ENCODE results near the gene POC5.

POC5 gene

DNA sequence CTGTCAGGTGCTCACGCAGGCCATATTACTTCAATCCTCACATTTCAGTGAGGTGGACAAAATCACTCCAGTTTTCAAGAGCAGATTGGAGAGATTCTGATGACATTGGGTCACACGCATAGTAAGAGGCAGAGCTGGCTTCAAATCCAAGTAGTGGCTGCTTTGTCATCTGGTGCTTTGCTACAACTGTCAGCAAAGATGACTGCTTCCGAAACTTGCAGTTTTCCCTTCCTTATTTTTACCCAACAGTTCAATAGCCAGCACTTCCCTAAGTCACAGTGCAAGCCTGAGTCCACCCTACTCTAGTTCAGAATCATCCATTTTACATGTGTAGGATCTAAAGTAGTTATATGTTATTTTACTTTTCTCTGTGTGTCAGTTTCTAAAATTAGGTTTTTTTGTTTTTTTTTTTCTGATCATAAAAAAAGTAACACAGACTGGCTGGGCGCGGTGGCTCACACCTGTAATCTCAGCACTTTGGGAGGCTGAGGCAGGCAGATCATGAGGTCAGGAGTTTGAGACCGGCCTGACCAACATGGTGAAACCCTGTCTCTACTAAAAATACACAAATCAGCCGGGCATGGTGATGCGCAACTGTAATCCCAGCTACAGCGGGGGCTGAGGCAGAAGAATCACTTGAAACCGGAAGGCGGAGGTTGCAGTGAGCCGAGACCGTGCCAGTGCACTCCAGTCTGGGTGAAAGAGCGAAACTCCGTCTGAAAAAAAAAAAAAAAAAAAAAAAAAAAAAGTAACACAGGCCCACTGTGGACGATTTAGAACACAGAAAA lies 56.4 kb downstream of the POC5 start:
- H3K4me3 ChIP-seq (ENCODE audit: low read length) = no peak overlapping the region
- no peak for DNase-seq (ENCODE audit: low read depth)
- TF ChIP-seq, protein P1, sequence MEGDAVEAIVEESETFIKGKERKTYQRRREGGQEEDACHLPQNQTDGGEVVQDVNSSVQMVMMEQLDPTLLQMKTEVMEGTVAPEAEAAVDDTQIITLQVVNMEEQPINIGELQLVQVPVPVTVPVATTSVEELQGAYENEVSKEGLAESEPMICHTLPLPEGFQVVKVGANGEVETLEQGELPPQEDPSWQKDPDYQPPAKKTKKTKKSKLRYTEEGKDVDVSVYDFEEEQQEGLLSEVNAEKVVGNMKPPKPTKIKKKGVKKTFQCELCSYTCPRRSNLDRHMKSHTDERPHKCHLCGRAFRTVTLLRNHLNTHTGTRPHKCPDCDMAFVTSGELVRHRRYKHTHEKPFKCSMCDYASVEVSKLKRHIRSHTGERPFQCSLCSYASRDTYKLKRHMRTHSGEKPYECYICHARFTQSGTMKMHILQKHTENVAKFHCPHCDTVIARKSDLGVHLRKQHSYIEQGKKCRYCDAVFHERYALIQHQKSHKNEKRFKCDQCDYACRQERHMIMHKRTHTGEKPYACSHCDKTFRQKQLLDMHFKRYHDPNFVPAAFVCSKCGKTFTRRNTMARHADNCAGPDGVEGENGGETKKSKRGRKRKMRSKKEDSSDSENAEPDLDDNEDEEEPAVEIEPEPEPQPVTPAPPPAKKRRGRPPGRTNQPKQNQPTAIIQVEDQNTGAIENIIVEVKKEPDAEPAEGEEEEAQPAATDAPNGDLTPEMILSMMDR (conservative IDR thresholded peaks at IDR 0.05; ENCODE audit: low read depth, low read length) = no peak

DNA sequence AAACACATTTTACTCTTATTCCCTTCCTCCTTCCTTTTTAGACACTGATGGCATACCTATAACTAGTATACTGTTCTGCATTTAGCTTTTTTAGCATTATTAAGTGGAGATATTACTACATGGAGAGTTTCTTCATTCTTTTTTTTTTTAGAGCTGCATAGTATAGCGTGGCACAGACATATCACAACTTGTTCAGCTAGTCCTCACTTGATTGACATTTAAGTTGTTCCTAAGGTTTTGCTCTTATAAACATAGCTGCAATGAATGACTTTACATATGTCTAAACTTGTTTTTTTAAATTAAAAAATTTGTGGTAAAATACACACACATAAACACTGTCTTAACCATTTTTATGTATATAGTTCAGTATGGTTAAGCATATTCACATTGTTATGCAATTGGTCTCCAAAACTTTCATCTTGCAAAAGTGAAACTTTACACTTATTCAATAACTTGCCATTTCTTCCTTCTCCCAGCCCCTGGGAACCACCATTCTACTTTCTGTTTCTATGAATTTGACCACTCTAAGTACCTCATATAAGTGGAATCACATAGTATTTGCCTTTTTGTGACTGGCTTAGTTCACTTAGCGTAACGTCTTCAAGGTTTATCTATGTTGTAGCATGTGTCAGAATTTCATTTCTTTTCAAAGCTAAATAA lies 57.3 kb downstream of the POC5 start:
- TF ChIP-seq, protein P1 (conservative IDR thresholded peaks at IDR 0.05; ENCODE audit: low read depth, low read length) = no peak
- DNase-seq (ENCODE audit: low read depth) = no peak
- no peak overlapping the region for H3K4me3 ChIP-seq (ENCODE audit: low read length)

DNA sequence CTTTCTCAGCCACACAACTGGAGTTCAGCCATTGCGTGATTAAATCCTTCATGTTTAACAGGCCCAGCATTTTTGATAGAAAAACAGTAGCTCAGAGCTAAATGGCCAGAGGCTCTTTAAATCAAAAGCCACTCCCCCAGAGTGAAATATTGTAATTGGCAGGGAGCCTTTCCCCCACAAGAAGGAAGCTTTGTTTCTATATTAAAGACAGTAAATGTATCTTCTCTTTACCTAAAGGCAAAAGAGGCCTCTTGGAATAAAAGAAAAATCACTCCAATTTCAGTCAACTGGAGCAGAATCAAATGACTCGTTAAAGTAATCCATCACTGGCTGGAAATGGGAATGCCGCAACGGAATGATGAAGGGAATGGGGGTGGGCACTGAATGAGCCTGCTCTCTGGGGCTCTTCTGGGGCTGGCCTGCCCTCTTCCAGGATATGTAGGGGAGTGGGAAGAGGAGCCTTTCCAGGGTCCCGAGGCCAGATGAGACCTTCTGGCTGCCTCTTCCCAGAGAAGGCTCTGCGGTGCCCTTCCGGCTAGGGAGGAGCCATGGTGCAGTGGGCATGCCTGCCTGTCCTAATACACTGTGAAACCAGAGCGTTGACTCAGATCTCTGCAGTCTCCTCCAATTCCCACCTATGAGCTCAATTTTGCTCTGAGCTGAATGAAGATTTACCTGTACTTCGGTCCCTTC lies 60.8 kb downstream of the POC5 start:
- DNase-seq (ENCODE audit: low read depth) = no peak
- peak overlapping the region; percentile 81 for H3K4me3 ChIP-seq (ENCODE audit: low read length)
- TF ChIP-seq, protein P1 (conservative IDR thresholded peaks at IDR 0.05; ENCODE audit: low read depth, low read length) = no peak

DNA sequence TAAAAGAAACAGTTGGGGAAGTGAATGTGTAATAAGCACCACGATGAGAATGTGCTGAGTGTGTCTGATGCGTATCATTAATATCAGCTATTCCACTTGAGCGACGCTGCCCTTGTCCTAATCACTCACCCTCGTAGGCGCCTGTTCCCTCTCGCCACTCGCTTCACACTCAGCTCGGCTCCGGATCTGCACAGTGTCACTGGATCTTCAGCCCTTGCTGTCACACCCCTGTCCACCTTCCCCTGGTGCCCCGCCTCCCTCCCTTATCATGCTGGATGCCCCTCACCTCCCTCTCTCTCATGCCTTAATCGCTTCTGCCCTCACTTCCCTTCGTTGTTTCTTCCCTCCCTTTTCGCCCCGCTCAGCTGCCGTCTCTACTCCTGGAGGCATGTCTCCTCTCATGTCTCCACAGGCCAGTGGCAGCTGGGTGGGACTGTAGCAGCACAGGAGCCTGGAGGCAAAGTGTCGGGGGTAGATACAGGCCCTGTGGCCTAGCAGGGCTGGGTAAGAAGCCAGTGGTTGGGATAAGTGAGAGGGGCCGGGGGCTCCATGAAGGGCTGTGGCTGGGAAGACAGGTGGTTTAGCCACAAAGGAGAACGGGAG lies 62.4 kb downstream of the POC5 start:
- no peak overlapping the region for H3K4me3 ChIP-seq (ENCODE audit: low read length)
- TF ChIP-seq, protein P1 (conservative IDR thresholded peaks at IDR 0.05; ENCODE audit: low read depth, low read length) = no peak
- no peak for DNase-seq (ENCODE audit: low read depth)

DNA sequence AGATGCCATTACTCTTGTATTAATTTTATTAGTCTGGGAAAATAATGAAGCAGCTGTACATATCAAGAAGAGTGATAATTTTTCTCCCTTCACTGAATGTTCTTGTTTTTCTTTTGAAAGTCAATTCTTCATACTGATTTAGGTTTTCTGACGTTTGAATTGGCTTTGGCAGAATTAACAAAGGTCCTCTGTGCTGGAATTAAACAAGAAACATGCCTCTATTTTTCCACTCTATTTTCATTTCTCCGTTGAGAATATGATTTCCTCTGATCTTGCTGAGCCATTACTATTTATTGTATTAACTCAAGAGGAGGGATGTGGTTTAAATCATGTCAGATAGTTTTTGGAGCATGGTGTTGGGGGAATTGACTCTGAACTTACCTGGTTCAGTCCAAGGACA lies 63.7 kb downstream of the POC5 start:
- H3K4me3 ChIP-seq (ENCODE audit: low read length) = no peak overlapping the region
- DNase-seq (ENCODE audit: low read depth) = no peak
- TF ChIP-seq, protein P1 (conservative IDR thresholded peaks at IDR 0.05; ENCODE audit: low read depth, low read length) = no peak

DNA sequence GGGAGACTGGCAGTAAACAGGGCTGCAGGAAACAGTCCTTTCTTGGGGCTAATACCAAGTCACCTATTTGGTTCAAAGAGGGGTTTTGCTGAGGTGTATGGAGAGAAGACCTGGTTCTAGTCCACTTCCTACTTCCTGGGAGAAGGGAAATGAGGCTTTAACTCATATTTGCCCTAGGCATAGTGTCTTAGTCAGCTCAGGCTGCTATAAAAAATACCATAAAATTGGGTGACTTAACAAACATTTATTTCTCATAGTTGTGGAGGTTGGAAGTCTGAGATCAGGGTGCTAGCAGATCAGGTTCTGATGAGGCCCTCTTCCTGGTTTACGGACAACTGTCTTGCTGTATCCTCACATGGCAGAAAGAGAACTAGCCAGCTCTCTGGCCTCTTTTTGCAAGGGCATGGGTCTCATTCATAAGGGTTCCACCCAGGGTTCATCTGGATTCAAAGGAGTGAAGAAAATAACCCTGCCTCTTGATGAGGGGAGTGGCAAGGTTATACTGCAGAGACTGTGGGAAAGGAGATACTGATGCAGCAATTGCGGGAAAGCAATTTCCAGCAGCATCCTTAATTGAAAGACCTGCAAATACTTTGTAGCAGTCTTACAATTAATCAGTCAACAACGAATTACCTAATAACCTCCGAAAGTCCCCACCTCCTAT lies 65.5 kb downstream of the POC5 start:
- TF ChIP-seq, protein P1 (conservative IDR thresholded peaks at IDR 0.05; ENCODE audit: low read depth, low read length) = no peak
- no peak for DNase-seq (ENCODE audit: low read depth)
- H3K4me3 ChIP-seq (ENCODE audit: low read length) = no peak overlapping the region
